Upper lobe of left lung (tissue), 4 donors: ENCODE results near the gene ERVV-1.

Experiments
- POLR2A ChIP-seq, 4 donors: fragments of 450-650 bp; IDR thresholded peaks; one replicate each; pipeline ENCODE4 v1.5.1; 2016 to 2017; ENCODE audit warnings: antibody characterized with exemption in 4 of 4, mild to moderate bottlenecking in 2 of 4
- TF ChIP-seq, protein P1 (sequence below), 6 experiments: fragments of 450-650 bp in 4 of 6; fragments of 200-600 bp in 2 of 6; sonication (generic) in 2 of 6; IDR thresholded peaks; one replicate each; pipeline ENCODE4 v1.5.1; 2016 to 2019; ENCODE audit warnings: antibody characterized with exemption in 6 of 6

DNA sequence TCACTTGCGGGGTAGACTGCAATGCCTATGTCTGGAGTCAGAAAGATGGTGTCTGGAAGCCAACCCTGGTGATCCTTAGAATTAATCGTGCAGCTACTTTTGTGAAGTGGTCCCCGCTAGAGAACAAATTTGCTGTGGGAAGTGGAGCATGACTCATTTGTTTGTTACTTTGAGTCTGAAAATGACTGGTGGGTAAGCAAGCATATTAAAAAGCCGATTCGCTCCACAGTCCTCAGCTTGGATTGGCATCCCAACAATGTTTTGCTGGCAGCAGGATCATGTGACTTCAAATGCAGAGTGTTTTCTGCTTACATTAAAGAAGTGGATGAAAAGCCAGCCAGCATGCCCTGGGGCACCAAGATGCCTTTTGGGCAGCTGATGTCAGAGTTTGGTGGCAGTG, 9.5 kb upstream of the ERVV-1 start:
- no peak for TF ChIP-seq POLR2A (IDR thresholded peaks at IDR 0.05)
- TF ChIP-seq, protein P1, sequence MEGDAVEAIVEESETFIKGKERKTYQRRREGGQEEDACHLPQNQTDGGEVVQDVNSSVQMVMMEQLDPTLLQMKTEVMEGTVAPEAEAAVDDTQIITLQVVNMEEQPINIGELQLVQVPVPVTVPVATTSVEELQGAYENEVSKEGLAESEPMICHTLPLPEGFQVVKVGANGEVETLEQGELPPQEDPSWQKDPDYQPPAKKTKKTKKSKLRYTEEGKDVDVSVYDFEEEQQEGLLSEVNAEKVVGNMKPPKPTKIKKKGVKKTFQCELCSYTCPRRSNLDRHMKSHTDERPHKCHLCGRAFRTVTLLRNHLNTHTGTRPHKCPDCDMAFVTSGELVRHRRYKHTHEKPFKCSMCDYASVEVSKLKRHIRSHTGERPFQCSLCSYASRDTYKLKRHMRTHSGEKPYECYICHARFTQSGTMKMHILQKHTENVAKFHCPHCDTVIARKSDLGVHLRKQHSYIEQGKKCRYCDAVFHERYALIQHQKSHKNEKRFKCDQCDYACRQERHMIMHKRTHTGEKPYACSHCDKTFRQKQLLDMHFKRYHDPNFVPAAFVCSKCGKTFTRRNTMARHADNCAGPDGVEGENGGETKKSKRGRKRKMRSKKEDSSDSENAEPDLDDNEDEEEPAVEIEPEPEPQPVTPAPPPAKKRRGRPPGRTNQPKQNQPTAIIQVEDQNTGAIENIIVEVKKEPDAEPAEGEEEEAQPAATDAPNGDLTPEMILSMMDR (IDR thresholded peaks at IDR 0.05): no peak
